GM12873 (cell line): Measurements from ENCODE around the gene TMUB2.

ENCODE experiments used
- CTCF ChIP-seq: IDR thresholded peaks from 2 replicates; pipeline ENCODE4 v1.5.1; 2012; ENCODE audit warnings: low read depth, mild to moderate bottlenecking, moderate library complexity, low read length, control low read depth; ENCODE audit not compliant: insufficient read depth; ENCODE audit errors: missing control alignments

The TMUB2 gene

GRCh38 chr17:44184212-44184810 lies 2.5 kb upstream of the TMUB2 start:
- no peak for TF ChIP-seq CTCF

- no peak for TF ChIP-seq CTCF
Observed at GRCh38 chr17:44187131-44187899, 543 bp downstream of the TMUB2 start.

GRCh38 chr17:44188576-44189403 lies 2.0 kb downstream of the TMUB2 start:
- no peak for TF ChIP-seq CTCF

- no peak for TF ChIP-seq CTCF
Observed at GRCh38 chr17:44190481-44190880, 3.7 kb downstream of the TMUB2 start.

GRCh38 chr17:44191369-44191768 lies 4.6 kb downstream of the TMUB2 start:
- no peak for TF ChIP-seq CTCF

GRCh38 chr17:44191941-44192496 lies 5.2 kb downstream of the TMUB2 start:
- TF ChIP-seq CTCF, result no peak

GRCh38 chr17:44192750-44193149 lies 6.0 kb downstream of the TMUB2 start:
- no peak for TF ChIP-seq CTCF
